GM12878 (cell line): ENCODE data around the gene IFITM5. TPM values are rescaled to one million over a fixed set of nuclear protein-coding genes. Genes with fewer than 3 reads are reported as not detected.

ENCODE experiments used
- E4F1 ChIP-seq: fragments of 450-650 bp; IDR thresholded peaks from 2 replicates; pipeline ENCODE4 v1.6.1; 2018; ENCODE audit warnings: borderline replicate concordance, mild to moderate bottlenecking; ENCODE audit not compliant: partially characterized antibody
- GATAD2B ChIP-seq: fragments of 450-650 bp; conservative IDR thresholded peaks from 2 replicates; pipeline ENCODE4 v1.6.1; 2017; ENCODE audit warnings: low read depth, mild to moderate bottlenecking, moderate library complexity
- NR2C2 ChIP-seq: IDR thresholded peaks from 2 replicates; pipeline ENCODE4 v1.6.1; 2011; ENCODE audit warnings: borderline replicate concordance, low read depth; ENCODE audit not compliant: control insufficient read depth, insufficient read length
- PRDM15 ChIP-seq: fragments of 450-650 bp; formaldehyde crosslinking; IDR thresholded peaks from 2 replicates; pipeline ENCODE4 v1.4.0; 2020; ENCODE audit warnings: mild to moderate bottlenecking, moderate library complexity
- RELB ChIP-seq: fragments of 450-650 bp; IDR thresholded peaks from 2 replicates; pipeline ENCODE4 v1.6.1; 2017; ENCODE audit warnings: low read depth, mild to moderate bottlenecking, moderate library complexity
- REST ChIP-seq: IDR thresholded peaks from 2 replicates; pipeline ENCODE4 v1.6.1; 2012; ENCODE audit warnings: mild to moderate bottlenecking, low read depth, low read length
- RFX5 ChIP-seq: IDR thresholded peaks from 2 replicates; pipeline ENCODE4 v1.6.1; 2011; ENCODE audit warnings: low read depth, low read length, improper control_type of control experiment
- ZBTB11 ChIP-seq: fragments of 450-650 bp; formaldehyde crosslinking; IDR thresholded peaks from 2 replicates; pipeline ENCODE4 v1.5.0; 2022; ENCODE audit warnings: mild to moderate bottlenecking, missing genetic modification characterization
- ZBTB33 ChIP-seq: fragments of 450-650 bp; IDR thresholded peaks from 2 replicates; pipeline ENCODE4 v1.6.1; 2017; ENCODE audit warnings: mild to moderate bottlenecking
- ZNF622 ChIP-seq: fragments of 450-650 bp; IDR thresholded peaks from 2 replicates; pipeline ENCODE4 v1.6.1; 2017; ENCODE audit warnings: mild to moderate bottlenecking, inconsistent platforms
- polyA plus RNA-seq, 11 experiments: library from polyadenylated mRNA; depleted of rRNA in 4 of 11; unstranded in 6 of 11; stranded (reverse) in 5 of 11; fragments of >200 nt; fragmentation: Nextera tagmentation in 4 of 11; fragmentation: Illumina TruSeq in 1 of 11; extraction: Ambion mirVana in 4 of 11; extraction: Trizol in 1 of 11; gene quantifications; 1 replicate in 1 of 11; 2 replicates in 10 of 11; pipeline versions ENCODE4 v1.2.1 to v1.2.3, GENCODE V29; 2011 to 2016; ENCODE audit warnings: inconsistent platforms in 2 of 11, missing spikeins in 2 of 11, low read depth in 1 of 11
- total RNA-seq, 4 experiments: library from RNA; depleted of rRNA in 3 of 4; stranded (reverse); fragments of >200 nt in 3 of 4; fragmentation: Illumina TruSeq in 1 of 4; extraction: Trizol in 1 of 4; gene quantifications; 2 replicates each; pipeline versions ENCODE4 v1.2.1 to v1.2.3, GENCODE V29; 2013 to 2021

IFITM5 gene
- total and polyA plus RNA-seq, 10 of the 15 experiments (the other 5 are each of a cell fraction or from before 2014, with no cell fraction given) = not detected

- TF ChIP-seq E4F1 = no peak
- no peak for TF ChIP-seq ZNF622
- no peak for TF ChIP-seq RFX5
- TF ChIP-seq ZBTB11 (CRISPR knock-in tag) = no peak
- no peak for TF ChIP-seq PRDM15 (CRISPR knock-in tag)
- peak; percentile 67; the same call in 1 of the 2 replicates for TF ChIP-seq RELB
- no peak for TF ChIP-seq NR2C2
- no peak for TF ChIP-seq REST
- TF ChIP-seq ZBTB33 = 0 out of 2 replicates have a peak, but pooled peaks have one; percentile 31
- peak; percentile 43; the same call in 1 of the 2 replicates for TF ChIP-seq GATAD2B
Measured at GRCh38 chr11:313787-314553, 14.6 kb upstream of the IFITM5 start, which contains the start of gene IFITM1 (continued).
